ENCODE data around the gene CEMIP.

CEMIP gene

GRCh38 chr15:80787316-80787715, 8.1 kb downstream of the CEMIP start:
- no peak for DNase-seq (ENCODE audit: low read depth)

- no peak for DNase-seq (ENCODE audit: low read depth)
These were observed 9.4 kb downstream of the CEMIP start for GRCh38 chr15:80788536-80788935.

GRCh38 chr15:80789296-80789695, 10.1 kb downstream of the CEMIP start:
- DNase-seq (ENCODE audit: low read depth): no peak

GRCh38 chr15:80789796-80790195, 10.6 kb downstream of the CEMIP start:
- DNase-seq (ENCODE audit: low read depth): no peak

GRCh38 chr15:80790236-80790635, 11.1 kb downstream of the CEMIP start:
- no peak for DNase-seq (ENCODE audit: low read depth)

GRCh38 chr15:80791004-80791403, 11.8 kb downstream of the CEMIP start:
- no peak for DNase-seq (ENCODE audit: low read depth)

GRCh38 chr15:80796407-80796806, 17.2 kb downstream of the CEMIP start:
- DNase-seq (ENCODE audit: low read depth): no peak

GRCh38 chr15:80798911-80799310, 19.7 kb downstream of the CEMIP start:
- DNase-seq (ENCODE audit: low read depth): no peak

GRCh38 chr15:80800067-80800466, 20.9 kb downstream of the CEMIP start:
- DNase-seq (ENCODE audit: low read depth): no peak

GRCh38 chr15:80801891-80802680, 22.9 kb downstream of the CEMIP start:
- DNase-seq (ENCODE audit: low read depth): no peak

- DNase-seq (ENCODE audit: low read depth): no peak
These were observed 24.7 kb downstream of the CEMIP start for GRCh38 chr15:80803580-80804525.

- no peak for DNase-seq (ENCODE audit: low read depth)
These were observed 25.9 kb downstream of the CEMIP start for GRCh38 chr15:80804970-80805495.

- no peak for DNase-seq (ENCODE audit: low read depth)
These were observed 32.7 kb downstream of the CEMIP start for GRCh38 chr15:80811781-80812315.

GRCh38 chr15:80815106-80815505, 35.9 kb downstream of the CEMIP start:
- DNase-seq (ENCODE audit: low read depth): no peak

- no peak for DNase-seq (ENCODE audit: low read depth)
These were observed 37.0 kb downstream of the CEMIP start for GRCh38 chr15:80816049-80816653.

GRCh38 chr15:80816936-80817335, 37.8 kb downstream of the CEMIP start:
- DNase-seq (ENCODE audit: low read depth): no peak

- DNase-seq (ENCODE audit: low read depth): no peak
These were observed 38.7 kb downstream of the CEMIP start for GRCh38 chr15:80817901-80818300.

- no peak for DNase-seq (ENCODE audit: low read depth)
These were observed 39.8 kb downstream of the CEMIP start for GRCh38 chr15:80819001-80819400.

GRCh38 chr15:80820092-80820491, 40.9 kb downstream of the CEMIP start:
- no peak for DNase-seq (ENCODE audit: low read depth)

- DNase-seq (ENCODE audit: low read depth): no peak
These were observed 43.1 kb downstream of the CEMIP start for GRCh38 chr15:80822256-80822655.

GRCh38 chr15:80822676-80823075, 43.5 kb downstream of the CEMIP start:
- no peak for DNase-seq (ENCODE audit: low read depth)

GRCh38 chr15:80823120-80823519, 44.0 kb downstream of the CEMIP start:
- no peak for DNase-seq (ENCODE audit: low read depth)
